Rectal smooth muscle tissue (tissue), 1 donor: ENCODE measurements around the gene THSD8.

Experiments used
- H3K27ac ChIP-seq: one replicate; pipeline ENCODE4 v1.7.0; 2013; ENCODE audit warnings: low read depth, low read length, inconsistent platforms
- H3K27me3 ChIP-seq: one replicate; pipeline ENCODE4 v1.7.0; 2013; ENCODE audit warnings: low read length; ENCODE audit not compliant: control insufficient read depth, insufficient read depth
- H3K36me3 ChIP-seq: one replicate; pipeline ENCODE4 v1.7.0; 2013; ENCODE audit warnings: low read length; ENCODE audit not compliant: control insufficient read depth, insufficient read depth
- H3K4me1 ChIP-seq: one replicate; pipeline ENCODE4 v1.7.0; 2013; ENCODE audit warnings: low read length; ENCODE audit not compliant: control insufficient read depth, insufficient read depth
- H3K4me3 ChIP-seq: one replicate; pipeline ENCODE4 v1.7.0; 2013; ENCODE audit warnings: low read length
- H3K9ac ChIP-seq: one replicate; pipeline ENCODE4 v1.7.0; 2013; ENCODE audit warnings: low read length

THSD8 gene

GRCh38 chr19:12783849-12784393, 17.9 kb upstream of the THSD8 start:
- Histone ChIP-seq H3K27ac (peak overlapping the region; percentile 99), H3K4me1 (peaks cover 25% of the 10 kb centered on the region), H3K27me3 (no peaks in the 10 kb centered on the region), H3K36me3 (no peaks in the 10 kb centered on the region), H3K4me3 (peak overlapping the region; percentile 43), H3K9ac (peak overlapping the region; percentile 0)

- Histone ChIP-seq H3K4me3 (no peak overlapping the region), H3K27ac (peak overlapping the region; percentile 99), H3K4me1 (peaks cover 25% of the 10 kb centered on the region), H3K36me3 (no peaks in the 10 kb centered on the region), H3K27me3 (no peaks in the 10 kb centered on the region), H3K9ac (peak overlapping the region; percentile 0)
Observed at GRCh38 chr19:12784394-12784870, 17.4 kb upstream of the THSD8 start.

- H3K4me3 ChIP-seq: no peak overlapping the region
- peaks cover 25% of the 10 kb centered on the region for H3K4me1 ChIP-seq
Observed at GRCh38 chr19:12784871-12785430, 16.9 kb upstream of the THSD8 start.

GRCh38 chr19:12785431-12786031, 16.3 kb upstream of the THSD8 start:
- Histone ChIP-seq H3K9ac (no peak overlapping the region), H3K36me3 (no peaks in the 10 kb centered on the region), H3K4me3 (no peak overlapping the region), H3K27me3 (no peaks in the 10 kb centered on the region), H3K4me1 (peaks cover 28% of the 10 kb centered on the region), H3K27ac (peak overlapping the region; percentile 72)

More at GRCh38 chr19:12784871-12785430, 16.9 kb upstream of the THSD8 start:
- H3K36me3 ChIP-seq: no peaks in the 10 kb centered on the region
- peak overlapping the region; percentile 41 for H3K27ac ChIP-seq
- H3K27me3 ChIP-seq: no peaks in the 10 kb centered on the region
- H3K9ac ChIP-seq: no peak overlapping the region

- peaks cover 33% of the 10 kb centered on the region for H3K4me1 ChIP-seq
- no peak overlapping the region for H3K4me3 ChIP-seq
Observed at GRCh38 chr19:12786141-12786870, 15.6 kb upstream of the THSD8 start.

GRCh38 chr19:12786952-12787351, 14.9 kb upstream of the THSD8 start:
- H3K27ac ChIP-seq: peak overlapping the region; percentile 72
- H3K27me3 ChIP-seq: no peaks in the 10 kb centered on the region
- H3K4me1 ChIP-seq: peaks cover 33% of the 10 kb centered on the region
- H3K9ac ChIP-seq: no peak overlapping the region
- no peak overlapping the region for H3K4me3 ChIP-seq
- H3K36me3 ChIP-seq: no peaks in the 10 kb centered on the region

More at GRCh38 chr19:12786141-12786870, 15.6 kb upstream of the THSD8 start:
- peak overlapping the region; percentile 72 for H3K27ac ChIP-seq
- no peaks in the 10 kb centered on the region for H3K27me3 ChIP-seq
- no peaks in the 10 kb centered on the region for H3K36me3 ChIP-seq
- no peak overlapping the region for H3K9ac ChIP-seq

- H3K27me3 ChIP-seq: no peaks in the 10 kb centered on the region
- no peak overlapping the region for H3K4me3 ChIP-seq
- peak overlapping the region; percentile 72 for H3K27ac ChIP-seq
- H3K36me3 ChIP-seq: no peaks in the 10 kb centered on the region
- peaks cover 31% of the 10 kb centered on the region for H3K4me1 ChIP-seq
- H3K9ac ChIP-seq: no peak overlapping the region
Observed at GRCh38 chr19:12787458-12787857, 14.4 kb upstream of the THSD8 start.

GRCh38 chr19:12788042-12788681, 13.7 kb upstream of the THSD8 start:
- Histone ChIP-seq H3K4me3 (peak overlapping the region; percentile 68), H3K36me3 (no peaks in the 10 kb centered on the region), H3K27me3 (no peaks in the 10 kb centered on the region), H3K9ac (peak overlapping the region; percentile 83), H3K27ac (peak overlapping the region; percentile 94), H3K4me1 (peaks cover 28% of the 10 kb centered on the region)

GRCh38 chr19:12788682-12789097, 13.2 kb upstream of the THSD8 start:
- Histone ChIP-seq H3K36me3 (no peaks in the 10 kb centered on the region), H3K27me3 (no peaks in the 10 kb centered on the region), H3K4me3 (peak overlapping the region; percentile 68), H3K27ac (peak overlapping the region; percentile 94), H3K4me1 (peaks cover 24% of the 10 kb centered on the region), H3K9ac (peak overlapping the region; percentile 83)

GRCh38 chr19:12789098-12789903, 12.6 kb upstream of the THSD8 start:
- H3K27me3 ChIP-seq: no peaks in the 10 kb centered on the region
- peaks cover 29% of the 10 kb centered on the region for H3K4me1 ChIP-seq
- H3K36me3 ChIP-seq: no peaks in the 10 kb centered on the region
- peak overlapping the region; percentile 68 for H3K4me3 ChIP-seq
- peak overlapping the region; percentile 83 for H3K9ac ChIP-seq
- peak overlapping the region; percentile 94 for H3K27ac ChIP-seq

GRCh38 chr19:12789904-12790619, 11.8 kb upstream of the THSD8 start:
- H3K27ac ChIP-seq: peak overlapping the region; percentile 94
- H3K9ac ChIP-seq: peak overlapping the region; percentile 39
- peak overlapping the region; percentile 61 for H3K4me3 ChIP-seq
- no peaks in the 10 kb centered on the region for H3K36me3 ChIP-seq
- peaks cover 29% of the 10 kb centered on the region for H3K4me1 ChIP-seq
- H3K27me3 ChIP-seq: no peaks in the 10 kb centered on the region
